GM12874 (cell line): ENCODE results near the gene OR8B4.

Experiments used
- CTCF ChIP-seq: IDR thresholded peaks from 2 replicates; pipeline ENCODE4 v1.5.1; 2011; ENCODE audit warnings: low read depth, mild to moderate bottlenecking, control low read depth, low read length, moderate library complexity; ENCODE audit not compliant: insufficient read depth

OR8B4 gene, protein sequence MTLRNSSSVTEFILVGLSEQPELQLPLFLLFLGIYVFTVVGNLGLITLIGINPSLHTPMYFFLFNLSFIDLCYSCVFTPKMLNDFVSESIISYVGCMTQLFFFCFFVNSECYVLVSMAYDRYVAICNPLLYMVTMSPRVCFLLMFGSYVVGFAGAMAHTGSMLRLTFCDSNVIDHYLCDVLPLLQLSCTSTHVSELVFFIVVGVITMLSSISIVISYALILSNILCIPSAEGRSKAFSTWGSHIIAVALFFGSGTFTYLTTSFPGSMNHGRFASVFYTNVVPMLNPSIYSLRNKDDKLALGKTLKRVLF

GRCh38 chr11:124424384-124424921, at the start of gene OR8B4:
OR8B4 (minus strand) TSS chr11:124424871; CDS start chr11:124424871, 0 bp downstream.
- no peak for TF ChIP-seq CTCF

DNA sequence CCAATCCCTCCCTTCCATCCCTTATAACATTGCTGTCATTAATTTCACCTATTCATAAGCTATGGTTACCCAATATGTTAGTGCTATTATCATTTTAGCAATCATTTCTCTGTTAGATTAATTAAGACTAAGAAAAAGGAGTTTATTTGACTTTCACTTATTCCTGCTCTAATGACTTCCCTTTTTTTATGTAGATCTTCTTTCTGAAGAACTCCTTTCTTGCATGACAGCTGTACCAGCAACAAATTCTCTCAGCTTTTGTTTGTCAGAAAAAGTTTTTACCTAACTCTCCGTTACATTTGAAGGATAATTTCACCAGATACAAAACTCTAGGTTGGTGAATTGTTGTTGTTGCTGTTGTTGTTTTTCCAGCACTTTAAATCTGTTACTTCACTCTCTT, 49.4 kb upstream of the OR8B4 start:
- TF ChIP-seq CTCF: no peak

- TF ChIP-seq CTCF: no peak
Measured at GRCh38 chr11:124473476-124473875, 48.8 kb upstream of the OR8B4 start.

GRCh38 chr11:124470561-124471227, 46.0 kb upstream of the OR8B4 start:
- no peak for TF ChIP-seq CTCF

DNA sequence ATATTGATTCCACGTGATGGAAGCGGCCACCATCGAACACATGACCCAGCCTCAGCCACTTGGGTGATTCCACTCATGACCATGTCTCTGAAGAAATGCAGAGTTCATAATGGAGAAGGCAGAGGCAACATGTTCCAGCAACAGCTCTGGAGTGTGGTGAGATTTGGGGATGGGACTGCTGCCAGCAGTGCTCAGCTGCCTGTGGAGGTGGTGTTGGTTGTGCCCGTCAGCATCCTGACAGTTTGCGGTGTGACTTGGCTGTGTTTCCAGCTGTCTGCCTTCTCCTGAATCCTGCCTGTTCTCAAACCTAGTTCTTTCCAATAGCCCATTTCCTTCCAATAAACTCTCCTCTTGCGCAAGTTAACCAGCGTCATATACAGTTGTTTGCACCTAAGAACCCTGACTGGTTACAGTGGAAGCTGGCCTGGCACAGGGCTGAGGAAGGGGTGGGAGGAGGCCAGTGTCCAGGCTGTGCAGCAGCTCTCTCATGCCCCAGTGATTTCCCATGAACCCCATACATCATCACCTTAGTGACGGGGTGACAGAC, 42.8 kb upstream of the OR8B4 start:
- TF ChIP-seq CTCF: no peak

DNA sequence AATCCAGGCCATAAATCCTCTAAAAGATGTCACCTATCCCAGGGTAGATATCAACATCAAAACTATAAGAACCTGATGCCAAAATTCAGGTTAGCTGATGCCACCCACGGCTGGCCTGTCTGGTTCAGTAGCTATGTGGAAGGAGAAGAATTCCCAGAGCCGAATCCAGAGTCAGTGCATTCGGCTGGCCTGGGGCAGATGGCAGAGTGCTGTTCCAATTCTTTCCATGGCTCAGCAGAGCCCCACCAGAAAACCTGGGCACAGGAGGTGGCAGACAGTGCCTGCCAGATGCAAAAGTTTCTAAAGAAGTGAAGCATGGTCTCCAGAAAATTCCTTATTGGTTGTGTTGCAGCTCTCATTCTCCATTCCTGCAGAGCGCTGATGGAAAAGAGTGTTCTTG, 40.7 kb upstream of the OR8B4 start:
- TF ChIP-seq CTCF: no peak

DNA sequence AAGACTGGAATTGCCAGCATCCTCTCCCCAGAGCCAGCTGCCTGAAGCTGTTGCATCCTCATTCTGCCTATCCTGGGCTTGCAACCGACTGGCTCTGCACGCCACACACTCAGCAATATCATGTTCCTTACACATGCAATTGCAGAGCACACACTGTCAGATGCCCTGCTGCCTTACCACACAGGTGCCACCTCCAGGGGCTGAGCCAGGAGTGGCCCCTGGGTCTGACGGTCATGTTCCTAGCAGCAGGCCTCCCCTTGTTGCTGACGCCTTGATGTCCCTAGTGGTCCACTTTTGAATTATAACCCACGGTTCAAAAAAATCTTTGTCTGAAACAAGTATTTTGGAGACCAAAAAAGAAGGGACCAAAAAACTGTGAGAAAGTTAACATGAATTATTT, 39.3 kb upstream of the OR8B4 start:
- TF ChIP-seq CTCF: no peak
